ENCODE data around the gene OR2V1.
"Not testable (repeated sequence)": the region's sequence is repeated elsewhere in the genome, so short reads cannot be mapped to it uniquely, and the experiment has no call there.

The OR2V1 gene

DNA sequence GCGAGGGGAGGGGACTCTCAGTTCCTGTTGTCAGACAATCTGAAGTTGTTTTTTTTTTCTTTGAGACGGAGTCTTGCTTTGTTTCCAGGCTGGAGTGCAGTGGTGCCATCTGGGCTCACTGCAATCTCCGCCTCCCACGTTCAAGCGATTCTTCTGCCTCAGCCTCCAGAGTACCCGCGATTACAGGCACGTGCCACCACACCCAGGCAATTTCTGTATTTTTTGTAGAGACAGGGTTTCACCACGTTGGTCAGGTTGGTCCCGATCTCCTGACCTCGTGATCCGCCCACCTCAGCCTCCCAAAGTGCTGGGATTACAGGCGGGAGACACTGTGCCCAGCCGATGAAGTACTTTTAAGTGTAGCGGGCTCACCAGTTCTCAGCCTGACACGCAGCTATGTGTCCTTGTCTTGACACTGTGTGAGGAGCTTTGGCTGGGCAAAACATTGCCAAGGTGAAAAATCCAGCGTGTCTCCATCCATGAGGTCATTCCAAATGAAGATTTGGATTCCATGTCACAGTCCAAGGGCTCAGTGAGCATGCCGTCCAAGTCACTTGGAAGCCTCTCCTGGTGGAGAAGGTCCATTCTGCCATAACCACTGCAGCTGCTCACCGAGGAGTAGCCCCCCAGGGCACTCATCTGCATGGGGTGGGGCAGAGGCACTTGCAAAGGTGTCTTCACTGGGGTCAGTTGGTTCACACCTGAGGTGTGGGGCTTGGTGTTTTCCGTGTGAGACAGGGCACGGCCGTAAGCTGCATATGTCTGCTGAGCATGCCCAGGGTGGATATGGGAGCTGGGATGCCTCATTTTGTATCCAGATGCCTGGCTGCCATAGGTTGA, 32.0 kb downstream of the OR2V1 start:
- peaks cover 0 to 14% (median 4%) of the 10 kb centered on the region in 11 experiments; a peak in 4 of 22 replicates for H3K9me3 ChIP-seq (replicated peaks in 1 of 11)
- no peaks in the 10 kb centered on the region; a peak in 1 of 22 replicates for H4K20me1 ChIP-seq
- TF ChIP-seq Cebpa-rat (IDR thresholded peaks at IDR 0.05) = no peak
- peaks cover 0 to 3% (median 0%) of the 10 kb centered on the region in 10 experiments; a peak in 2 of 20 replicates for H3K4me1 ChIP-seq
- no peak overlapping the region for H3K9ac ChIP-seq
- no peak overlapping the region for H3K4me3 ChIP-seq
- no peaks in the 10 kb centered on the region for H3K36me3 ChIP-seq
- H3K4me2 ChIP-seq = no peak overlapping the region
- H3K27ac ChIP-seq = no peak overlapping the region
- H3K27me3 ChIP-seq = peaks cover 0 to 5% (median 0%) of the 10 kb centered on the region in 11 experiments; a peak in 7 of 22 replicates

DNA sequence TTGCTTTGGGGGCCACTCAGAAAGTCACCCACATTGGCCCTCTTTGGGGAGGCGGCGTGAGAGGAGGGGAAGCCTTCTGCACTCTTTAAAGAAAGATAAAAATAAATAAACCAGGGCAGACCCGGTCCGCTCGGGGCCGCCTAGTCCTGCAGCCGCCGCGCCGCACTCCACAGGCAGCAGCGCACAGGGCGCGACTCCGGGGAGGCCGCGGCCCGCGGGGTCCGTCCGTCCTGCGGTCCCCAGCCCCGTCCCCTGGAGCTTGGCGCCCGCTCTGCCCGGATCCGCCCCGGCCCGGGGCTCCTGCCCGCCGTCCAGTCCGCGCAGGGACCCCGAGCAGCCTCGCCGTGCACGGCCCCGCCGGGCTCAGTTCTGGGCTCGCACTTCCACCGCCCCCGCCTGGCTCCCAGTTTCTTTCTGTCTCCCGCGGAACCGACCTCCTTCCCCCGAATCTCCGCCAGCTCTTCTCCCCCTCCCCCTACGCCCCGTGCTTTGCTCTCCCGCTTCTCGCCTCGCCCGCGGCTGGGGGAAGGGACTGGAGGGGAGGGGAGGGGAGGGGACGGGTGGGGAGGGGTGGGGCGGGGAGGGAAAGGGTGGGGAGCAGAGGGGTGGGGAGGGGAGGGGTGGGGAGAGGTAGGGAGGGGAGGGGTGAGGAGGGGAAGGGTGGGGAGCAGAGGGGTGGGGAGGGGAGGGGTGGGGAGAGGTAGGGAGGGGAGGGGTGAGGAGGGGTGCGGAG, 33.0 kb downstream of the OR2V1 start:
- H3K27me3 ChIP-seq, H3K27ac ChIP-seq, H3K4me3 ChIP-seq, H4K20me1 ChIP-seq, H3K4me2 ChIP-seq, H3K4me1 ChIP-seq, H3K36me3 ChIP-seq, H3K9ac ChIP-seq: not testable (repeated sequence)
- peaks cover 0 to 14% (median 4%) of the 10 kb centered on the region in 11 experiments; a peak in 4 of 22 replicates for H3K9me3 ChIP-seq (replicated peaks in 1 of 11)

DNA sequence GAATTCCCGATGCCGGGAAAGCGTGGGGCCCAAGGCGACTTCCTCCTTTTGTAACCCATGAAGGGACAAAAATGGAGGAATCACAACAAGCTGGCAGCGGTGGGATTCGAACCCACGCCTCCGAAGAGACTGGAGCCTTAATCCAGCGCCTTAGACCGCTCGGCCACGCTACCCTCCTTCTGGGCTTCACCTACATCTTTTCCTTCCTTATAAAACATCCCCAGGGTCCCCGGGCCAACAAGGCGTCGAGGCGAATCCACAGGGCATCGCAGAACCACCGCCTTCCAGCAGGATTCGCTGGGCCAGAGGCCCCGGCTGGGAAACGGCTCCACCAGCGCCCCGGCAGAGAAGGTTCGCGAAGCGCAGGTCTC, 33.6 kb downstream of the OR2V1 start:
- not testable (repeated sequence) for H3K27me3 ChIP-seq, H3K27ac ChIP-seq, H4K20me1 ChIP-seq, H3K4me2 ChIP-seq, H3K4me3 ChIP-seq, H3K4me1 ChIP-seq, H3K36me3 ChIP-seq, H3K9ac ChIP-seq
- peaks cover 0 to 14% (median 4%) of the 10 kb centered on the region in 11 experiments; a peak in 4 of 22 replicates for H3K9me3 ChIP-seq (replicated peaks in 1 of 11)

DNA sequence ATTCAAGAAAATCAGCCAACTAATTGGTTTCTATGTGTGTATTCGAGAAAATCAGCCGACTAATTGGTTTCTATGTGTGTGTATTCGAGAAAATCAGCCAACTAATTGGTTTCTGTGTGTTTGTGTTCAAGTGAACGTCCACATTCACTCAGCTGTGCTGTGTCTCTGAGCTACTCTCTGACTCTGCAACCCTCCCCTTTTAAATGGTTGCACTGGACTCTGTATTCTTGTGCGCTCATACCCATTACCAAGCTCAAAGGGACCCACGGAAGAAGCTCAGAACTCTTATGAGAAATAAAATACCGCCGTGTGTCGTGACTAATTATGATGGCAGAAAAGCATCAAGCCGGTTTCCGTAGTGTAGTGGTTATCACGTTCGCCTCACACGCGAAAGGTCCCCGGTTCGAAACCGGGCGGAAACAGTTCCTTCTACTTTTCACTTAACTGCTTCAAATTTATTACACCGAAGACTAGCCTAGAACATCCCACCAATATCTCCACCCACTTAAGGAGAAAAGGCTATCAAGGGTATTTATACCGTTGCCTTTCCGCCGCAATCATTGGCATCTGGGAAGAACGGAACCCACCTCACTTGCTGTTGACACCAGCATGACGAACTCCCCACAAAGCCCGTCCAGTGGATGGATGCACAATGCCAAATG, 34.1 kb downstream of the OR2V1 start:
- peaks cover 0 to 14% (median 4%) of the 10 kb centered on the region in 11 experiments; a peak in 4 of 22 replicates for H3K9me3 ChIP-seq (replicated peaks in 1 of 11)
- not testable (repeated sequence) for H3K9ac ChIP-seq, H3K4me2 ChIP-seq, H3K36me3 ChIP-seq, H3K4me1 ChIP-seq, H4K20me1 ChIP-seq, H3K4me3 ChIP-seq, H3K27ac ChIP-seq, H3K27me3 ChIP-seq

DNA sequence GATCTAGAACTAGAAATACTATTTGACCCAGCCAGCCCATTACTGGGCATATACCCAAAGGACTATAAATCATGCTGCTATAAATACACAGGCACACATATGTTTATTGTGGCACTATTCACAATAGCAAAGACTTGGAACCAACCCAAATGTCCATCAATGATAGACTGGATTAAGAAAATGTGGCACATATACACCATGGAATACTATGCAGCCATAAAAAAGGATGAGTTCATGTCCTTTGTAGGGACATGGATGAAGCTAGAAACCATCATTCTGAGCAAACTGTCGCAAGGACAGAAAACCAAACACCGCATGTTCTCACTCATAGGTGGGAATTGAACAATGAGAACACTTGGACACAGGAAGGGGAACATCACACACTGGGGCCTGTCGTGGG, 35.8 kb downstream of the OR2V1 start:
- not testable (repeated sequence) for H4K20me1 ChIP-seq, H3K9ac ChIP-seq, H3K4me3 ChIP-seq, H3K4me2 ChIP-seq, H3K36me3 ChIP-seq, H3K4me1 ChIP-seq, H3K27me3 ChIP-seq, H3K27ac ChIP-seq
- H3K9me3 ChIP-seq (replicated peaks in 1 of 11) = peaks cover 0 to 11% (median 3%) of the 10 kb centered on the region in 11 experiments; a peak in 4 of 22 replicates

DNA sequence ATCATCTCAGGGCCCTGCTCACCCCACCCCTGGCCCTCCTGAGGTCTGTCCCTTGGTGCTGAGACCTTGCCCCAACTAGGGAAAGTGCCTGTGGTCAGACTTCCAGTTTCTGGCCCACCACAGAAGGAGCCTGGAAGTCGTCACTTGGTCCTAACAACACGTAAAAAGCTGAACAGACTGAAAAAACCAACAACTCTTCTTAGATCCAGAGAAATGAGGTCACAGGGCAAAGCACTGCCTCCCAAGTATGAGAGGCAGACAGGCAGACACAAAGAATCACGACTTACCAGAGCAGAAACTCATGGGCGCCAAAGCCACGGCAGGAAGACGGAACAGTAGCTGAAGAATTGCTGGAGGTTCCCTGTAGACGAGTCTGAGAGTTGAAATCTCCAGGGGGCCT, 38.5 kb downstream of the OR2V1 start:
- Histone ChIP-seq H3K4me2 (no peak overlapping the region), H3K4me1 (peaks cover 0 to 10% (median 4%) of the 10 kb centered on the region in 10 experiments; a peak in 10 of 20 replicates), H4K20me1 (no peaks in the 10 kb centered on the region), H3K9ac (no peak overlapping the region), H3K9me3 (replicated peaks in 1 of 11) (no peaks in the 10 kb centered on the region), H3K27me3 (no peaks in the 10 kb centered on the region), H3K27ac (no peak overlapping the region), H3K36me3 (no peaks in the 10 kb centered on the region), H3K4me3 (no peak overlapping the region)
- no peak for TF ChIP-seq Cebpa-rat (IDR thresholded peaks at IDR 0.05)

DNA sequence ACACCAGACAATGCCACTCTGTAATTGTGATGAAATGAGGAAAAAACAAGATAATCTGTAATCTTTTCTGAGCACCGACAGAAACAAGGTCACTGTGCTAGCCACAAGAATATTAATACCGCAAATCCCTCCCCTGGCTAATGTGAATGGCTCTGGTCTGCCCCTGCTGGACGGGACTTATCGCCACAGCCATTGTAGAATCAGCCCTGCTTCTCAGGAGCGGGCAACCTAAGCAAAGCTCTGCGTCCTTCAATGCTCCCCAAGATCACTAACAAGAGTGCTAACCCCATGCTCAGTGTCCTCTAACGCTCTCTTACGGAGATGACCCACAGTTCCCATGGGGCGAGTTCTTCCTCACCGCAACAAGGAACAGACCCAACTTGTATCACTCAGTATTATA, 42.7 kb downstream of the OR2V1 start:
- Histone ChIP-seq H4K20me1 (no peaks in the 10 kb centered on the region), H3K27me3 (no peaks in the 10 kb centered on the region), H3K9me3 (replicated peaks in 1 of 11) (no peaks in the 10 kb centered on the region), H3K27ac (peak overlapping the region in 6 of 11 experiments; percentile 26 to 69 (median 56); a peak in 8 of 22 replicates), H3K4me3 (no peak overlapping the region), H3K4me1 (peaks cover 0 to 29% (median 7%) of the 10 kb centered on the region in 10 experiments; a peak in 10 of 20 replicates), H3K4me2 (peak overlapping the region in 5 of 11 experiments; percentile 42 to 77 (median 59); a peak in 8 of 22 replicates), H3K9ac (no peak overlapping the region), H3K36me3 (no peaks in the 10 kb centered on the region)
- TF ChIP-seq Cebpa-rat (IDR thresholded peaks at IDR 0.05) = no peak

DNA sequence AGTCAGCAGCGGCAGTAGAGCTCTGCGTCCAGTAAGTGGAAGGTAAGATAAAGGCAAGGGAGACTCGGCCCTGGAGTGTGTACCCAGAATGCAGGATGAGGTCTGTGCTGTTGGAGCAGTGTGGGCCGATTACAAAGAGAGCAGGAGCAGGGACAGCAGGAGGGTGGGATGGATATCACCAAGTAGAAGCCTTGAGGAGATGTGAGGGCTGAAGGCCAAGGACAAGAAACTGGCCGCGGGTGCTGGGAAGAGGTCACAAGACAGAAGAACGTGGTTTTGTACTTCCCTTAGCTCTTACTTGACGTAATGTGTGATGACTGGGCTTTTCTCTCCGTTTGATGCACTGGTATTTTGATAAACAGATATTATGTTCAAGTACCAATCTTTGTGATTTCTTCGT, 43.7 kb downstream of the OR2V1 start:
- no peaks in the 10 kb centered on the region for H3K36me3 ChIP-seq
- no peaks in the 10 kb centered on the region for H3K9me3 ChIP-seq (replicated peaks in 1 of 11)
- H4K20me1 ChIP-seq = no peaks in the 10 kb centered on the region
- H3K4me3 ChIP-seq = no peak overlapping the region
- no peak for TF ChIP-seq Cebpa-rat (IDR thresholded peaks at IDR 0.05)
- peak overlapping the region in 6 of 11 experiments; percentile 32 to 69 (median 61); a peak in 10 of 22 replicates for H3K27ac ChIP-seq
- peak overlapping the region in 5 of 11 experiments; percentile 42 to 77 (median 59); a peak in 11 of 22 replicates for H3K4me2 ChIP-seq
- peaks cover 0 to 29% (median 7%) of the 10 kb centered on the region in 10 experiments; a peak in 10 of 20 replicates for H3K4me1 ChIP-seq
- H3K9ac ChIP-seq = peak overlapping the region in 3 of 11 experiments; percentile 15 to 35 (median 19); a peak in 4 of 22 replicates
- no peaks in the 10 kb centered on the region for H3K27me3 ChIP-seq

DNA sequence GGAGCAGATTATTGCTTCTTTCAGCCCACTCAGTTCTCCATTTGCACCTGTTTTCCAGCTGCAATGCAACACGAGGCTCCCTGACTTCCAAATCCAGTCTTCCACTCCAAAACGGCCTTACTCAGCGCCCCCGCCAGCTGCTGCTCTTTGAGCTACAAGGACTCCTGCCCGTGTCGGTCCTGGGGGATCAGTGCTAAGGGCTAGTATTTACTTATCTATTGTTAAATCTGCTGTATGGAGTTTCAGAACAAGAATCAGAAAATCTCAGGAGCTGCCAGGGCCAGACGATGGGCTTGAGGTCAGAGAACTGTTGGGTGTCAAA, 44.1 kb downstream of the OR2V1 start:
- H3K36me3 ChIP-seq = no peaks in the 10 kb centered on the region
- H4K20me1 ChIP-seq = no peaks in the 10 kb centered on the region
- TF ChIP-seq Cebpa-rat (IDR thresholded peaks at IDR 0.05) = no peak
- H3K4me1 ChIP-seq = peaks cover 0 to 29% (median 7%) of the 10 kb centered on the region in 10 experiments; a peak in 10 of 20 replicates
- H3K9ac ChIP-seq = peak overlapping the region in 3 of 11 experiments; percentile 15 to 35 (median 19); a peak in 3 of 22 replicates
- H3K27me3 ChIP-seq = no peaks in the 10 kb centered on the region
- H3K4me2 ChIP-seq = peak overlapping the region in 5 of 11 experiments; percentile 42 to 77 (median 59); a peak in 9 of 22 replicates
- H3K27ac ChIP-seq = peak overlapping the region in 6 of 11 experiments; percentile 32 to 69 (median 61); a peak in 9 of 22 replicates
- H3K9me3 ChIP-seq (replicated peaks in 1 of 11) = no peaks in the 10 kb centered on the region
- no peak overlapping the region for H3K4me3 ChIP-seq

Measured in BLaER1 treated with 17β-estradiol and CSF1 and Interleukin-3, amounts not matched to agents 10 nM and 100 nM (cell line).